Activated T-cell treated with anti-CD3 and anti-CD28 coated beads, Interleukin-2, amount 50 U/mL, for 72 hours (primary cell): ENCODE results near the gene CAND2. TPM values are rescaled to one million over a fixed set of nuclear protein-coding genes. Genes with fewer than 3 reads are reported as not detected.
"Not testable (repeated sequence)": the region's sequence is repeated elsewhere in the genome, so short reads cannot be mapped to it uniquely, and the experiment has no call there.

Experiments
- ATAC-seq, 2 donors: fragments of 150-1000 bp; cut with Tn5 transposase; replicated peaks in 1 of 2; 2 replicates each; pipeline ENCODE4 v1.10.0; 2021; ENCODE audit warnings: moderate library complexity in 2 of 2, mild to moderate bottlenecking in 1 of 2
- DNase-seq, 2 donors: peaks; one replicate each; pipeline ENCODE4 v3.0.0; 2021 to 2022; ENCODE audit warnings: mixed read lengths in 1 of 2
- H3K27ac Mint-ChIP-seq: one replicate; pipeline ENCODE4 v1.8.0; 2022; ENCODE audit warnings: mild to moderate bottlenecking, moderate library complexity, mixed read lengths
- H3K27me3 Mint-ChIP-seq: one replicate; pipeline ENCODE4 v1.8.0; 2022; ENCODE audit warnings: low read depth, mixed read lengths
- H3K36me3 Mint-ChIP-seq, 2 donors: one replicate each; pipeline ENCODE4 v1.8.0; 2022; ENCODE audit warnings: mixed read lengths in 2 of 2, mild to moderate bottlenecking in 1 of 2; ENCODE audit not compliant: insufficient read depth in 2 of 2
- H3K4me1 Mint-ChIP-seq: one replicate; pipeline ENCODE4 v1.8.0; 2022; ENCODE audit warnings: low read depth, mixed read lengths
- H3K4me3 Mint-ChIP-seq, 2 donors: one replicate each; pipeline ENCODE4 v1.8.0; 2022; ENCODE audit warnings: mild to moderate bottlenecking in 2 of 2, mixed read lengths in 2 of 2, moderate library complexity in 2 of 2
- H3K9me3 Mint-ChIP-seq, 2 donors: one replicate each; pipeline ENCODE4 v1.8.0; 2022; ENCODE audit warnings: mixed read lengths in 2 of 2
- total RNA-seq, 2 donors: library from RNA; stranded (reverse); gene quantifications; one replicate each; pipeline ENCODE4 v1.2.3, GENCODE V29; 2022

Gene CAND2
- total RNA-seq, 2 donors from 2014 or later = 1.2 to 1.8 TPM

GRCh38 chr3:12832350-12833221 is 36.1 kb downstream of the CAND2 start:
- DNase-seq (no peak), ATAC-seq (peak in 1 of 2 donors; percentile 4)
- Mint-ChIP-seq H3K27me3 (no peaks in the 10 kb centered on the region), H3K4me1 (peaks cover 17% of the 10 kb centered on the region), H3K4me3 (no peak overlapping the region), H3K27ac (peak overlapping the region; percentile 30), H3K9me3 (no peaks in the 10 kb centered on the region), H3K36me3 (peaks cover 9 to 28% of the 10 kb centered on the region in 2 donors)

GRCh38 chr3:12833222-12834161 is 37.0 kb downstream of the CAND2 start:
- ATAC-seq = peak in 1 of 2 donors; percentile 6
- Mint-ChIP-seq H3K36me3 (peaks cover 14 to 36% of the 10 kb centered on the region in 2 donors), H3K9me3 (no peaks in the 10 kb centered on the region), H3K27me3 (no peaks in the 10 kb centered on the region), H3K4me3 (no peak overlapping the region), H3K4me1 (peaks cover 26% of the 10 kb centered on the region), H3K27ac (peak overlapping the region; percentile 30)
- no peak for DNase-seq

DNA sequence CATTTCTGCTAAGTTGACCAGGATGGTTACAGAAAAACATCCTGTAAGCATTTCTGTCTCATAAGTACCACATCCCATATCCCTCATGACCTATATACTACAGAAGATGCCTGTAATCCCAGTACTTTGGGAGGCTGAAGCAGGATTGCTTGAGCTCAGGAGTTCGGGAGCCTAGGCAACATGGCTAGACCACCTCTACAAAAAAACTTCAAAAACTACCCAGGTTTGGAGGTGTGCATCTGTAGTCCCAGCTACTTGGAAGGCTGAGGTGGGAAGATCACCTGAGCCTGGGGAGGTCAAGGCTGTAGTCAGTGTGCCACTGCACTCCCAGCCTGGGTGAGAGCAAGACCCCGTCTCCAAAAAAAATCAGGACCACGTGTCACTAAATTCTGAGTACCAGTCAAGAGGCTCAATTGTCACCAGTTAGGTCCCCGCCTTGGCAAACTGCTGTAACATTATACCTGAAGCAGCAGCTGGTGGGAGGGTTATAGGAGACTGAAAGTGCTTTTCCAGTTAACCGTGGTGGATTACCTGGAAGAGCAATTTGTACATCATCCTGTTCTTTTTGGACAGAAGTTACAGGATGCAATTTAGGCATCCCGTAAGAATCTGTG is 38.7 kb downstream of the CAND2 start:
- ATAC-seq (no peak), DNase-seq (no peak)
- H3K27me3 Mint-ChIP-seq = no peaks in the 10 kb centered on the region
- H3K4me3 Mint-ChIP-seq = no peak overlapping the region
- H3K36me3 Mint-ChIP-seq = peaks cover 23 to 51% of the 10 kb centered on the region in 2 donors
- peak overlapping the region; percentile 74 for H3K27ac Mint-ChIP-seq
- no peaks in the 10 kb centered on the region for H3K9me3 Mint-ChIP-seq
- peaks cover 43% of the 10 kb centered on the region for H3K4me1 Mint-ChIP-seq

DNA sequence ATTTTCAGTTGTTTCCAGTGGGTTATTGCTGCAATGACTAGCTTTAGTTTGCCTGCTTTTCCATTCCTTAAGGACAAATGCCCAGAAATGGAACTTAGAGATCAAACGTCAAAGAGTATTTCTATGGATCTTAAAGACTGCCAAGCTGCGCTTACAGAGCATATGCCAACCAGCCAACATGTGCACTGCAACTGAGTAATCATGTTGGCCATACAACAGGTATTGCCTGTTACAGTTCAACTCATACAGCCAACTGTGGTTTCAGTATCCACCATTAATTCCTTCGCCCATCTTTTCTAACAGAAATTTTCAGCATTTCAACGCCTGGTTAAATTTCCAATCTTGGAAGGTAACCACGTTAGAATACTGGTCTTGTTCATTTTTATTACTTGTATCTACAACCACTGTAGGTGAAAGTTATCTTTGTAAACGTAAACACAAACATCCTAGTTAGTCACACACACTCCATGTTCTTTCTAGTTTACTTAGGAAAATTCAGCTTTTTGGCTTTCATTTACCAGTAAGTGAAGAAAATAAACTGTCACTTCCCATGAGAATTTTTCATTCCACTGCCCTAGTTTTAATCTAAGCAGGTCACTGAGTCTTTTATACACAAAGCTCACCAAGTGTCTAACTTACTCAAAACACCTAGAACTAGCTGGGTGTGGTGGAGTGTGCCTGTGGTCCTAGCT is 41.0 kb downstream of the CAND2 start:
- H3K36me3 Mint-ChIP-seq = peaks cover 34 to 61% of the 10 kb centered on the region in 2 donors
- no peak for ATAC-seq
- H3K27ac Mint-ChIP-seq = peak overlapping the region; percentile 100
- no peak for DNase-seq
- peak overlapping the region; percentile 92 to 97 for H3K4me3 Mint-ChIP-seq
- no peaks in the 10 kb centered on the region for H3K27me3 Mint-ChIP-seq
- peaks cover 53% of the 10 kb centered on the region for H3K4me1 Mint-ChIP-seq
- H3K9me3 Mint-ChIP-seq = no peaks in the 10 kb centered on the region

GRCh38 chr3:12838179-12838965 is 41.9 kb downstream of the CAND2 start:
- Mint-ChIP-seq H3K27me3 (no peaks in the 10 kb centered on the region), H3K9me3 (no peaks in the 10 kb centered on the region), H3K36me3 (peaks cover 34 to 61% of the 10 kb centered on the region in 2 donors), H3K27ac (peak overlapping the region; percentile 100), H3K4me3 (peak overlapping the region; percentile 92 to 97), H3K4me1 (peaks cover 54% of the 10 kb centered on the region)
- DNase-seq = no peak
- ATAC-seq = no peak

DNA sequence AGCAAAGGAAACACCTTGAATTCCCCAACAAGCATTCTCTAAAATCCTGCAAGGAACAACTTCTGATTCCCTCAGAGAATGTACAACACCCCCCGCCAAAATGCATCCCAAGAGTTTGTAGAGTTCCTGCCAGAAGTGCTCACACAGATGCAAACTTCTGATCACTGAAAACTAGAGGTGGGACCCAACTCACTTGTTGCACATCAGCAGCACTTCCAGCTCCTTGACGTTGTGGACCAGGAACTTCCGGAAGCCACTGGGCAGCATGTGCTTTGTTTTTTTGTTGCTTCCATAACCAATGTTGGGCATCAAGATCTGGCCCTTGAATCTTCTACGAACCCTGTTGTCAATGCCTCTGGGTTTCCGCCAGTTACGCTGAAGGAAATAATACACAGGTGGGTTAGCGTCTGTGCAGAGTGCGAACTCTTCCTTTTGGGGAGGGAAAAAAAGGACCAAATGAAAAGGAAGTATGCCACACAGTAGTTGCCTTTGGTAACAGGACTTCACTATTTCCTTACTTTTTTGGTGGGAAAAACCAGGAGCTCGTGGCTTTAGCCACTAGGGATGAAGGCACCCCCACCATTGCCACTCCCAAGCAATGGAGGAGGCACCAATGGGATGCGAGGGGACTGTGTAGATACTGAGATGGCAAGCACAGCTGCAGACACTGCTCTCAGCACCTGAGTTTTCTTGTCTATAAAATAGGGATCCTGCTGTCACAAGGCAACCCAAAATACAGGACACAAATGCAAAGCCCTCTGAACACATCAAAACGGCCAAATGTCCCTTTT is 42.9 kb downstream of the CAND2 start:
- Mint-ChIP-seq H3K27me3 (no peaks in the 10 kb centered on the region), H3K4me3 (peak overlapping the region; percentile 92 to 97), H3K27ac (peak overlapping the region; percentile 100), H3K9me3 (no peaks in the 10 kb centered on the region), H3K36me3 (peaks cover 34 to 58% of the 10 kb centered on the region in 2 donors), H3K4me1 (peaks cover 49% of the 10 kb centered on the region)
- DNase-seq (no peak), ATAC-seq (no peak)

- Mint-ChIP-seq H3K36me3 (peaks cover 34 to 50% of the 10 kb centered on the region in 2 donors), H3K27ac (peak overlapping the region; percentile 100), H3K4me3 (peak overlapping the region; percentile 92 to 97), H3K4me1 (peaks cover 49% of the 10 kb centered on the region)
- H3K27me3 Mint-ChIP-seq, H3K9me3 Mint-ChIP-seq, DNase-seq, ATAC-seq: not testable (repeated sequence)
Observed at GRCh38 chr3:12840148-12840547, 43.7 kb downstream of the CAND2 start.

GRCh38 chr3:12840591-12841148 is 44.2 kb downstream of the CAND2 start:
- Mint-ChIP-seq H3K4me1 (peaks cover 49% of the 10 kb centered on the region), H3K27ac (peak overlapping the region; percentile 100)
- peak in 1 of 2 donors; percentile 32 for DNase-seq

GRCh38 chr3:12841149-12841969 is 44.9 kb downstream of the CAND2 start, which contains the start of gene RPL32:
Gene RPL32, minus strand, starts transcription at chr3:12841565. Its CDS starts 1,328 bp downstream, at chr3:12840237.
- DNase-seq (peak; percentile 88 to 89), ATAC-seq (peak; percentile 96)
- no peaks in the 10 kb centered on the region for H3K27me3 Mint-ChIP-seq
- H3K9me3 Mint-ChIP-seq = no peaks in the 10 kb centered on the region
- H3K4me3 Mint-ChIP-seq = peak within 1 kb of the TSS; percentile 92 to 97
- H3K4me1 Mint-ChIP-seq = peaks cover 49% of the 10 kb centered on the region
- peaks cover 34 to 44% of the 10 kb centered on the region in 2 donors for H3K36me3 Mint-ChIP-seq
- H3K27ac Mint-ChIP-seq = peak within 1 kb of the TSS; percentile 100

More at GRCh38 chr3:12840591-12841148, 44.2 kb downstream of the CAND2 start:
- no peaks in the 10 kb centered on the region for H3K9me3 Mint-ChIP-seq
- peaks cover 34 to 49% of the 10 kb centered on the region in 2 donors for H3K36me3 Mint-ChIP-seq
- H3K27me3 Mint-ChIP-seq = no peaks in the 10 kb centered on the region
- peak; percentile 25 to 49 for ATAC-seq
- peak overlapping the region; percentile 92 to 97 for H3K4me3 Mint-ChIP-seq

GRCh38 chr3:12841970-12842328 is 45.5 kb downstream of the CAND2 start:
- Mint-ChIP-seq H3K4me1 (peaks cover 43% of the 10 kb centered on the region), H3K36me3 (peaks cover 31 to 42% of the 10 kb centered on the region in 2 donors), H3K9me3 (no peaks in the 10 kb centered on the region), H3K27me3 (no peaks in the 10 kb centered on the region), H3K4me3 (peak overlapping the region; percentile 92 to 97), H3K27ac (peak overlapping the region; percentile 100)
- ATAC-seq (no peak), DNase-seq (no peak)
